Measurements from ENCODE around the gene CSPG4. TPM values are rescaled to one million over a fixed set of nuclear protein-coding genes. Genes with fewer than 3 reads are reported as not detected.
A peak's percentile ranks its signal among the peaks of the same experiment; 100 is the strongest.
"Not testable (repeated sequence)": the region's sequence is repeated elsewhere in the genome, so short reads cannot be mapped to it uniquely, and the experiment has no call there.

The CSPG4 gene
- total RNA-seq (1.5 TPM), polyA plus RNA-seq (4.9 TPM)
- long read RNA-seq, donor 1, result 0 reads
- long read RNA-seq, donor 2, result 0 reads
- long read RNA-seq, donor 3, result 0 reads
- long read RNA-seq, donor 4, result 0 reads
- long read RNA-seq, donor 5, result 0 reads
- long read RNA-seq, donor 6, result 0 reads
- long read RNA-seq, donor 7, result 0 reads
- long read RNA-seq, donor 8, result 0 reads
- long read RNA-seq, donor 9, result 0 reads
- long read RNA-seq, donor 10, result 0 reads

DNA sequence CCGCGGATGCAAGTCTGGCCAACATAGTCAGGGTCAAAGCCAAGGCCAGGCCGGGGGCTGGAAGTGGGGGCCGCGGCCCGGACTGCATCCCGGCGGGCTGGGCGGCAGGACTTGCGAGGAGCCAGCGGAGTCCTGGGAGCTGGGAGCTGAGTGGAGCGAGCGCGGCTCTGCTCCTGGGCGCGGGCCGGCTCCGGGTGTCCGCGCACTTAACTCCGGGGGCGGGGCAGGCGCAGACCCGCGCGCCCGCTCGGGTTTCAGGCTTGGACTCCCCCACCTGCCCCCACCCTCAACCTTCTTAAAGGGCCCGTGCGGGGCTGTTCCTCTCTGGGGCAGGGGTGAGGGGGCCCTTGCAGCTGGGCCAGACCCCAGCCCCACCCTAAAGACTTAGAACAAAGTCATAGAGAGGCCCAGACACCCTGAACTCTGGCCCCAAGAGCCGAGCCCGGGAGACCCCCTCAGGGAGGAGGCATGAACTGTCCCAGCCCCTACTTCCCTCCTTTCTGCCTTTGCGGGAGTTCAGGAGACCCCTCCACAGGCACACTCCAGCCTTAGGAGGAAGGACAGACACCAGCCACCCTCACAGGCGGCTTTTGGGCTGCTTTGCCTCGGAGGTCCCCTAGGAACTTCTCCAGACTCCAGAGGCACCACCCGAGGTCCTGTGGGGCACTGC lies at the start of gene CSPG4:
Gene CSPG4 (minus strand): TSS at position 181 of the 670 bp plus-strand sequence. CDS start 93 bp downstream, at position 88.
- Histone ChIP-seq H3K27ac (ENCODE audit: low read depth in 1 of 2, low read length in 1 of 2) (no peak within 1 kb of the TSS), H3K4me1 (ENCODE audit: control insufficient read depth in 2 of 2, insufficient read depth in 2 of 2, low read length in 2 of 2) (peaks cover 0 to 7% of the 10 kb centered on the region in 2 donors), H3K27me3 (ENCODE audit: control insufficient read depth in 2 of 2, insufficient read depth in 1 of 2, low read length in 1 of 2) (peaks cover 6 to 30% of the 10 kb centered on the region in 2 donors), H3K4me3 (ENCODE audit: low read length in 2 of 2) (peak within 1 kb of the TSS in 1 of 2 donors; percentile 8), H3K9me3 (ENCODE audit: control insufficient read depth in 2 of 2, insufficient read depth in 1 of 2, low read length in 1 of 2) (no peaks in the 10 kb centered on the region), H3K36me3 (ENCODE audit: control insufficient read depth in 2 of 2, insufficient read depth in 2 of 2, low read length in 1 of 2) (no peaks in the 10 kb centered on the region)
- WGBS, result 12% methylated on average over 36 of the region's 36 CpGs
- DNase-seq (ENCODE audit: low read depth in 6 of 9, low spot score in 9 of 9), result no peak

GRCh38 chr15:75762357-75762718 lies 49.7 kb upstream of the CSPG4 start:
- H3K4me3 ChIP-seq (ENCODE audit: low read length in 2 of 2); H3K36me3 ChIP-seq (ENCODE audit: control insufficient read depth in 2 of 2, insufficient read depth in 2 of 2, low read length in 1 of 2); H3K4me1 ChIP-seq (ENCODE audit: control insufficient read depth in 2 of 2, insufficient read depth in 2 of 2, low read length in 2 of 2); H3K27ac ChIP-seq (ENCODE audit: low read depth in 1 of 2, low read length in 1 of 2); DNase-seq (ENCODE audit: low read depth in 6 of 9, low spot score in 9 of 9); H3K27me3 ChIP-seq (ENCODE audit: control insufficient read depth in 2 of 2, insufficient read depth in 1 of 2, low read length in 1 of 2); H3K9me3 ChIP-seq (ENCODE audit: control insufficient read depth in 2 of 2, insufficient read depth in 1 of 2, low read length in 1 of 2): not testable (repeated sequence)
- 96% methylated on average over 4 of the region's 4 CpGs for WGBS

GRCh38 chr15:75761446-75762356 lies 49.1 kb upstream of the CSPG4 start:
- H3K36me3 ChIP-seq (ENCODE audit: control insufficient read depth in 2 of 2, insufficient read depth in 2 of 2, low read length in 1 of 2), result no peaks in the 10 kb centered on the region
- DNase-seq (ENCODE audit: low read depth in 6 of 9, low spot score in 9 of 9), result no peak
- WGBS, result 97% methylated on average over 10 of the region's 10 CpGs
- H3K27ac ChIP-seq (ENCODE audit: low read depth in 1 of 2, low read length in 1 of 2), result no peak overlapping the region
- no peaks in the 10 kb centered on the region for H3K27me3 ChIP-seq (ENCODE audit: control insufficient read depth in 2 of 2, insufficient read depth in 1 of 2, low read length in 1 of 2)
- H3K4me3 ChIP-seq (ENCODE audit: low read length in 2 of 2), result no peak overlapping the region
- H3K9me3 ChIP-seq (ENCODE audit: control insufficient read depth in 2 of 2, insufficient read depth in 1 of 2, low read length in 1 of 2), result no peaks in the 10 kb centered on the region
- peaks cover 0 to 5% of the 10 kb centered on the region in 2 donors for H3K4me1 ChIP-seq (ENCODE audit: control insufficient read depth in 2 of 2, insufficient read depth in 2 of 2, low read length in 2 of 2)

- H3K4me3 ChIP-seq (ENCODE audit: low read length in 2 of 2), result no peak overlapping the region
- peaks cover 0 to 5% of the 10 kb centered on the region in 2 donors for H3K4me1 ChIP-seq (ENCODE audit: control insufficient read depth in 2 of 2, insufficient read depth in 2 of 2, low read length in 2 of 2)
- DNase-seq (ENCODE audit: low read depth in 6 of 9, low spot score in 9 of 9), result no peak
- H3K27ac ChIP-seq (ENCODE audit: low read depth in 1 of 2, low read length in 1 of 2), result no peak overlapping the region
- H3K9me3 ChIP-seq (ENCODE audit: control insufficient read depth in 2 of 2, insufficient read depth in 1 of 2, low read length in 1 of 2), result no peaks in the 10 kb centered on the region
- H3K27me3 ChIP-seq (ENCODE audit: control insufficient read depth in 2 of 2, insufficient read depth in 1 of 2, low read length in 1 of 2), result no peaks in the 10 kb centered on the region
- H3K36me3 ChIP-seq (ENCODE audit: control insufficient read depth in 2 of 2, insufficient read depth in 2 of 2, low read length in 1 of 2), result no peaks in the 10 kb centered on the region
- 96% methylated on average over 14 of the region's 14 CpGs for WGBS
Measured at GRCh38 chr15:75760704-75761435, 48.2 kb upstream of the CSPG4 start.

DNA sequence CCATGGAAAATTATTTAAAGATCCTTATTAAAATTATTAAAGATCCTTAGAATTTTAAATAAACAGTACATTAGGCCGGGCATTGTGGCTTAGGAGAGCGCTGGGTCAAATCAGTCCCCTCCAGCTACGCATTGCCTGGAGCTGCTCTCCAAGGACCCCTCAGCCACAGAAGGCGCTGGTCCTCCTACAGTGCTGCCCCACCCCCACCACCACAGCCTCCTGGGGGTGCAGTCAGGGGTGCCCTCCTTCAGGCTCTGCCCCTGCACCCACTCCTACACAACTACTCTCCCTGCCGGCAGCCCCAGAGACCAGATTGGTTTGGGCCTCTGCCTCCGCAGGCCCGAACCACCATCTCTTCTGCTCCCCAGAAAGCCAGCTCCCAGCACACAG lies 47.5 kb upstream of the CSPG4 start:
- WGBS, result 99% methylated on average over 7 of the region's 7 CpGs
- not testable (repeated sequence) for H3K36me3 ChIP-seq (ENCODE audit: control insufficient read depth in 2 of 2, insufficient read depth in 2 of 2, low read length in 1 of 2); H3K27me3 ChIP-seq (ENCODE audit: control insufficient read depth in 2 of 2, insufficient read depth in 1 of 2, low read length in 1 of 2); H3K9me3 ChIP-seq (ENCODE audit: control insufficient read depth in 2 of 2, insufficient read depth in 1 of 2, low read length in 1 of 2); DNase-seq (ENCODE audit: low read depth in 6 of 9, low spot score in 9 of 9); H3K27ac ChIP-seq (ENCODE audit: low read depth in 1 of 2, low read length in 1 of 2); H3K4me3 ChIP-seq (ENCODE audit: low read length in 2 of 2); H3K4me1 ChIP-seq (ENCODE audit: control insufficient read depth in 2 of 2, insufficient read depth in 2 of 2, low read length in 2 of 2)

DNA sequence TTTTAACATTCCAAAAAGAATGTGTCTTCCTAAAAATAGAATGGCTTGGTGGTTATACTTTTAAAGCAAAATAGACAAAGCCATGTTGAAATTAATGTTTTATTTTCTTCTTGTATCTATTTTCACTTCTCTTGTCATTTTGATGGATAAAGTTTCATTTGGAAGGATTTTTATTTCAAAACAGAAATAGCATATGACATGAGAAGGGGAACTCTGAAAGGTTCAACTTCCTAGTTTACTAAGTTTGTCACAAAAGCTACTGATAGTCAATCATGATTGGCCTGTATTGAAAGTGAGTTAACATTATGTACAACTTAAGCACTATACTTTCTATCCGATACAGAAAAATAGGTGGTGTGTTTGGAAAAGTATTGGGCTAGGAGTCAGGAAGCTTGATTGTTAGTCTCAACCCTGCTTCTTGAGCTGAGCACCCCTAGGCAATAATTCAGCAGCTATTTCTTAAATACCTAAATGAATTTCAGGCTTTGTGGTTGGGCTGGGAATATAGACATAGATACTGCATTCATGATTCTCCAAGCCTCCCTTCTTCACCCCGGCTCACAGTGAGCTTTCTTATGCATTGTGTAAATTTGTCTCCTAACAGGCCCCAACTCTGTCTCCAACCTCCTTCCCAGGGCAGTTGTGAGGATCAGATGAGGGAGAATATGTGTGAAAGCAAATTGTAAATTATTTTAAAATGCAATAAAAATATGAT lies 46.9 kb upstream of the CSPG4 start:
- no peaks in the 10 kb centered on the region for H3K27me3 ChIP-seq (ENCODE audit: control insufficient read depth in 2 of 2, insufficient read depth in 1 of 2, low read length in 1 of 2)
- peaks cover 0 to 5% of the 10 kb centered on the region in 2 donors for H3K4me1 ChIP-seq (ENCODE audit: control insufficient read depth in 2 of 2, insufficient read depth in 2 of 2, low read length in 2 of 2)
- H3K9me3 ChIP-seq (ENCODE audit: control insufficient read depth in 2 of 2, insufficient read depth in 1 of 2, low read length in 1 of 2), result no peaks in the 10 kb centered on the region
- no peak for DNase-seq (ENCODE audit: low read depth in 6 of 9, low spot score in 9 of 9)
- no peaks in the 10 kb centered on the region for H3K36me3 ChIP-seq (ENCODE audit: control insufficient read depth in 2 of 2, insufficient read depth in 2 of 2, low read length in 1 of 2)
- H3K4me3 ChIP-seq (ENCODE audit: low read length in 2 of 2), result peak overlapping the region in 1 of 2 donors; percentile 86
- H3K27ac ChIP-seq (ENCODE audit: low read depth in 1 of 2, low read length in 1 of 2), result no peak overlapping the region
- WGBS, result 91% methylated on average over 2 of the region's 2 CpGs

GRCh38 chr15:75758071-75758872 lies 45.6 kb upstream of the CSPG4 start:
- Histone ChIP-seq H3K36me3 (ENCODE audit: control insufficient read depth in 2 of 2, insufficient read depth in 2 of 2, low read length in 1 of 2) (no peaks in the 10 kb centered on the region), H3K27ac (ENCODE audit: low read depth in 1 of 2, low read length in 1 of 2) (peak overlapping the region; percentile 75 to 85), H3K4me1 (ENCODE audit: control insufficient read depth in 2 of 2, insufficient read depth in 2 of 2, low read length in 2 of 2) (peaks cover 0 to 5% of the 10 kb centered on the region in 2 donors), H3K27me3 (ENCODE audit: control insufficient read depth in 2 of 2, insufficient read depth in 1 of 2, low read length in 1 of 2) (no peaks in the 10 kb centered on the region), H3K9me3 (ENCODE audit: control insufficient read depth in 2 of 2, insufficient read depth in 1 of 2, low read length in 1 of 2) (no peaks in the 10 kb centered on the region), H3K4me3 (ENCODE audit: low read length in 2 of 2) (peak overlapping the region; percentile 86 to 88)
- peak; percentile 43 to 81 (median 58) for DNase-seq (ENCODE audit: low read depth in 6 of 9, low spot score in 9 of 9)
- 3% methylated on average over 35 of the region's 35 CpGs for WGBS

GRCh38 chr15:75754871-75755270 lies 42.2 kb upstream of the CSPG4 start:
- not testable (repeated sequence) for H3K27ac ChIP-seq (ENCODE audit: low read depth in 1 of 2, low read length in 1 of 2); H3K36me3 ChIP-seq (ENCODE audit: control insufficient read depth in 2 of 2, insufficient read depth in 2 of 2, low read length in 1 of 2); H3K4me3 ChIP-seq (ENCODE audit: low read length in 2 of 2); H3K27me3 ChIP-seq (ENCODE audit: control insufficient read depth in 2 of 2, insufficient read depth in 1 of 2, low read length in 1 of 2); DNase-seq (ENCODE audit: low read depth in 6 of 9, low spot score in 9 of 9); H3K4me1 ChIP-seq (ENCODE audit: control insufficient read depth in 2 of 2, insufficient read depth in 2 of 2, low read length in 2 of 2); H3K9me3 ChIP-seq (ENCODE audit: control insufficient read depth in 2 of 2, insufficient read depth in 1 of 2, low read length in 1 of 2)
- 95% methylated on average over 5 of the region's 5 CpGs for WGBS
